K562 (cell line): ENCODE measurements around the gene JPT2. TPM values are rescaled to one million over a fixed set of nuclear protein-coding genes. Genes with fewer than 3 reads are reported as not detected.

Source experiments
- ATAC-seq: fragments of 200-7000 bp; cut with Tn5 transposase; 3 replicates; pipeline ENCODE4 v1.9.1; 2020; ENCODE audit warnings: moderate library complexity
- BruUV-seq: library from RNA; stranded (reverse); fragments of 400-500 nt; replicated peaks from 2 replicates; lab custom pipeline; 2021; lab: Mats Ljungman, UMichigan
- CTCF ChIA-PET: fragments of 300-600 bp; formaldehyde crosslinking; extraction: SDS; loops from one replicate; lab custom pipeline; 2021; ENCODE audit warnings: low intra/inter-chr PET ratio; lab: Yijun Ruan, JAX
- POLR2A ChIA-PET: fragments of 300-600, 350-650 bp; sonication (Branson Sonifier 250); formaldehyde crosslinking; extraction: SDS; loops from one replicate; lab custom pipeline; 2021; ENCODE audit warnings: antibody characterized with exemption, inconsistent platforms; lab: Yijun Ruan, JAX
- DNase-seq, 4 experiments: peaks; one replicate each; pipeline versions ENCODE4 v3.0.0 to v3.0.0-alpha.2; 2011 to 2018; ENCODE audit warnings: low spot score in 3 of 4, mixed read lengths in 3 of 4; ENCODE audit errors: extremely low read depth in 1 of 4
- FAIRE-seq: peaks from 2 replicates; lab custom pipeline; 2011; peaks lifted over from hg19 to GRCh38; lab: Jason Lieb, UNC
- H2AFZ ChIP-seq: 2 replicates; pipeline ENCODE4 v1.6.0; 2011; ENCODE audit warnings: low read depth, low read length, control low read depth, inconsistent platforms
- H3K27ac ChIP-seq: fragments of 200-600 bp; 3 replicates; pipeline ENCODE4 v1.8.0; 2011; ENCODE audit warnings: low read depth, mild to moderate bottlenecking, control low read depth, inconsistent platforms, low read length, moderate library complexity, mixed read lengths; ENCODE audit errors: extremely low read depth
- H3K27me3 ChIP-seq, 2 experiments: fragments of 300-600 bp in 1 of 2; 2 replicates in 1 of 2; 3 replicates in 1 of 2; pipeline versions ENCODE4 v1.6.0 to v1.8.0; 2011; ENCODE audit warnings: inconsistent platforms in 2 of 2, low read length in 2 of 2, mild to moderate bottlenecking in 1 of 2, mixed read lengths in 1 of 2, moderate library complexity in 1 of 2; ENCODE audit not compliant: control insufficient read depth in 2 of 2, insufficient read depth in 2 of 2
- H3K36me3 ChIP-seq: fragments of 300-600 bp; 3 replicates; pipeline ENCODE4 v1.8.0; 2011; ENCODE audit warnings: mild to moderate bottlenecking, low read length, inconsistent platforms; ENCODE audit not compliant: control insufficient read depth, insufficient read depth
- H3K4me1 ChIP-seq, 2 experiments: fragments of 200-600 bp in 1 of 2; replicated peaks in 1 of 2; 2 replicates in 1 of 2; 3 replicates in 1 of 2; pipeline versions ENCODE4 v1.5.1 to v1.8.0; 2011; ENCODE audit warnings: inconsistent platforms in 2 of 2, low read length in 2 of 2, mild to moderate bottlenecking in 1 of 2, mixed read lengths in 1 of 2, moderate library complexity in 1 of 2; ENCODE audit not compliant: control insufficient read depth in 2 of 2, insufficient read depth in 2 of 2
- H3K4me2 ChIP-seq: 2 replicates; pipeline ENCODE4 v1.6.1; 2011; ENCODE audit warnings: low read length, control low read depth, inconsistent platforms, mixed read lengths; ENCODE audit not compliant: insufficient read depth
- H3K4me3 ChIP-seq: fragments of 200-600 bp; sonication (generic), shearing (Covaris generic); 2 replicates; pipeline ENCODE4 v1.5.1; 2016; ENCODE audit warnings: control low read depth, inconsistent platforms
- H3K79me2 ChIP-seq: fragments of 200-600 bp; 3 replicates; pipeline ENCODE4 v1.8.0; 2011; ENCODE audit warnings: low read length, inconsistent platforms; ENCODE audit not compliant: control insufficient read depth, insufficient read depth
- H3K9ac ChIP-seq, 2 experiments: 2 replicates each; pipeline versions ENCODE4 v1.6.0 to v1.6.1; 2011; ENCODE audit warnings: low read depth in 2 of 2, low read length in 2 of 2, control low read depth in 1 of 2, inconsistent platforms in 1 of 2, mild to moderate bottlenecking in 1 of 2, mixed read lengths in 1 of 2; ENCODE audit not compliant: insufficient read depth in 1 of 2
- H3K9me1 ChIP-seq: one replicate; pipeline ENCODE4 v1.6.0; 2011; ENCODE audit warnings: inconsistent platforms, mild to moderate bottlenecking, low read length, moderate library complexity; ENCODE audit not compliant: control insufficient read depth, insufficient read depth
- H3K9me3 ChIP-seq: replicated peaks from 2 replicates; pipeline ENCODE4 v1.5.1; 2011; ENCODE audit warnings: low read depth, low read length, inconsistent platforms; ENCODE audit not compliant: control insufficient read depth, insufficient read depth
- H4K20me1 ChIP-seq: replicated peaks from 2 replicates; pipeline ENCODE4 v1.6.1; 2011; ENCODE audit warnings: low read length, inconsistent platforms, mixed read lengths; ENCODE audit not compliant: control insufficient read depth, insufficient read depth
- ATF3 ChIP-seq, 2 experiments: fragments of 450-650 bp in 1 of 2; sonication (generic) in 1 of 2; formaldehyde crosslinking in 1 of 2; IDR thresholded peaks in 1 of 2; conservative IDR thresholded peaks in 1 of 2; 2 replicates each; pipeline versions ENCODE4 v1.6.1 to v1.8.1; 2016 to 2023; ENCODE audit warnings: mild to moderate bottlenecking in 2 of 2, moderate library complexity in 2 of 2, inconsistent platforms in 1 of 2, missing genetic modification reagents in 1 of 2
- BDP1 ChIP-seq: IDR thresholded peaks from 3 replicates; pipeline ENCODE4 v1.6.1; 2011; ENCODE audit not compliant: insufficient read length, insufficient read depth
- CBX2 ChIP-seq: fragments of 200-600 bp; sonication (generic); IDR thresholded peaks from one replicate; pipeline ENCODE4 v1.6.1; 2012; ENCODE audit warnings: mild to moderate bottlenecking, low read length, inconsistent platforms; ENCODE audit not compliant: insufficient read depth, poor library complexity, severe bottlenecking
- DMBX1 ChIP-seq: fragments of 250-450 bp; sonication (Bioruptor Pico); IDR thresholded peaks from 2 replicates; pipeline ENCODE4 v1.8.0; 2022; ENCODE audit warnings: inconsistent platforms, mild to moderate bottlenecking, moderate library complexity, borderline replicate concordance
- ETS1 ChIP-seq: conservative IDR thresholded peaks from 2 replicates; pipeline ENCODE4 v1.6.1; 2011; ENCODE audit warnings: low read depth, mild to moderate bottlenecking, low read length; ENCODE audit not compliant: control insufficient read depth
- EWSR1 ChIP-seq: fragments of 450-650 bp; IDR thresholded peaks from 2 replicates; pipeline ENCODE4 v1.6.1; 2018; ENCODE audit warnings: borderline replicate concordance, mild to moderate bottlenecking, low read depth, moderate library complexity; ENCODE audit not compliant: partially characterized antibody
- HNRNPLL ChIP-seq: fragments of 200-400 bp; formaldehyde crosslinking; IDR thresholded peaks from 2 replicates; pipeline ENCODE4 v1.6.1; 2017; ENCODE audit warnings: low read length, low read depth, mild to moderate bottlenecking; ENCODE audit not compliant: poor library complexity, severe bottlenecking
- L3MBTL2 ChIP-seq: fragments of 450-650 bp; IDR thresholded peaks from 2 replicates; pipeline ENCODE4 v1.6.1; 2016; ENCODE audit warnings: mild to moderate bottlenecking, moderate library complexity
- NFRKB ChIP-seq: fragments of 450-650 bp; IDR thresholded peaks from 2 replicates; pipeline ENCODE4 v1.6.1; 2016; ENCODE audit warnings: low read depth
- NR2C1 ChIP-seq, 2 experiments: fragments of 450-650 bp; IDR thresholded peaks; 2 replicates each; pipeline ENCODE4 v1.6.1; 2017; ENCODE audit warnings: mild to moderate bottlenecking in 2 of 2, antibody characterized with exemption in 1 of 2, inconsistent platforms in 1 of 2, missing compliant biosample characterization in 1 of 2, missing genetic modification characterization in 1 of 2
- POLR2G ChIP-seq: fragments of 200-400 bp; formaldehyde crosslinking; IDR thresholded peaks from 2 replicates; pipeline ENCODE4 v1.6.1; 2017; ENCODE audit warnings: low read depth, mild to moderate bottlenecking, antibody characterized with exemption, low read length, moderate library complexity
- TARDBP ChIP-seq: fragments of 450-650 bp; IDR thresholded peaks from 2 replicates; pipeline ENCODE4 v1.6.1; 2016
- THAP12 ChIP-seq: fragments of 250-450 bp; sonication (Bioruptor Pico); IDR thresholded peaks from 2 replicates; pipeline ENCODE4 v1.9.0; 2021; ENCODE audit warnings: mild to moderate bottlenecking, inconsistent platforms
- ZBTB49 ChIP-seq: sonication (generic); formaldehyde crosslinking; IDR thresholded peaks from 2 replicates; pipeline ENCODE4 v1.8.0; 2022; ENCODE audit warnings: missing genetic modification reagents, mild to moderate bottlenecking, borderline replicate concordance
- WGBS: fragments of 100-300 bp; shearing (Covaris generic); methylation state at CpG from one replicate; pipeline ENCODE4 v1.1.6; 2016; ENCODE audit warnings: low coverage, mixed read lengths; ENCODE audit not compliant: insufficient coverage; ENCODE audit errors: missing lambda C conversion rate; 5-methylcytosine and 5-hydroxymethylcytosine counted together
- in situ Hi-C: fragments of 300-500 bp; cut with MboI; formaldehyde crosslinking; loops from 4 replicates; pipeline ENCODE4 v1.15.0; 2018; ENCODE audit warnings: inconsistent platforms, mixed read lengths
- intact Hi-C: fragments of 100-400 bp; cut with micrococcal nuclease; formaldehyde crosslinking; loops from 2 replicates; pipeline ENCODE4 v1.14.2; 2022
- polyA plus RNA-seq, 8 experiments: library from polyadenylated mRNA; depleted of rRNA in 4 of 8; stranded (reverse) in 5 of 8; unstranded in 3 of 8; fragments of >200 nt; fragmentation: Nextera tagmentation in 2 of 8; fragmentation: Illumina TruSeq in 1 of 8; extraction: Ambion mirVana in 2 of 8; extraction: Trizol in 1 of 8; gene quantifications; 2 replicates each; pipeline versions ENCODE4 v1.2.1 to v1.2.3, GENCODE V29; 2011 to 2014; ENCODE audit warnings: inconsistent platforms in 1 of 8, missing spikeins in 1 of 8
- total RNA-seq, 7 experiments: library from RNA; depleted of rRNA in 6 of 7; stranded (reverse); fragments of >200 nt in 6 of 7; fragmentation: Illumina TruSeq in 2 of 7; extraction: Trizol in 2 of 7; gene quantifications; 2 replicates each; pipeline versions ENCODE4 v1.2.1 to v1.2.3, GENCODE V29; 2011 to 2021; ENCODE audit warnings: low replicate concordance in 1 of 7

JPT2 gene
- total and polyA plus RNA-seq, 9 of the 15 experiments (the other 6 are each of a cell fraction or from before 2014, with no cell fraction given), result 25.5 to 133 (median 106) TPM

GRCh38 chr16:1741553-1742165, 63.6 kb downstream of the JPT2 start:
- CTCF ChIA-PET, result no interaction called here
- Histone ChIP-seq H3K36me3 (peaks cover 18% of the 10 kb centered on the region; the same call in 1 of the 3 replicates), H3K4me1 (peaks cover 0 to 46% of the 10 kb centered on the region in 2 experiments; a peak in 2 of 5 replicates), H3K79me2 (no peaks in the 10 kb centered on the region), H3K9ac (peak overlapping the region in 1 of 2 experiments; percentile 68; a peak in 1 of 4 replicates), H4K20me1 (no peaks in the 10 kb centered on the region), H3K27me3 (no peaks in the 10 kb centered on the region; a peak in 1 of 5 replicates), H2AFZ (no peak overlapping the region), H3K9me3 (peaks cover 15% of the 10 kb centered on the region), H3K4me2 (no peak overlapping the region), H3K27ac (no peak overlapping the region), H3K4me3 (no peak overlapping the region), H3K9me1 (no peaks in the 10 kb centered on the region)
- ATAC-seq (no peak), FAIRE-seq (no peak), DNase-seq (no peak)
- WGBS, result 93% methylated on average over 19 of the region's 19 CpGs
- in situ Hi-C loops, result no loop called here
- BruUV-seq, result no TSS peak
- intact Hi-C loops, result no loop called here
- POLR2A ChIA-PET, result interaction anchor here (0.5 kb wide), 1 partner anchor 13 kb away, joined by 3 read pairs; no protein-coding TSS in a partner anchor
- TF ChIP-seq L3MBTL2 (no peak), POLR2G (no peak), ZBTB49 (CRISPR knock-in tag) (no peak), ETS1 (no peak), EWSR1 (no peak), THAP12 (CRISPR knock-in tag) (no peak), ATF3 (IDR thresholded peaks at IDR 0.05) (no peak), ATF3 (CRISPR knock-in tag; conservative IDR thresholded peaks at IDR 0.05) (no peak), TARDBP (no peak), NR2C1 (IDR thresholded peaks at IDR 0.05) (no peak), NR2C1 (tag; IDR thresholded peaks at IDR 0.05) (no peak), HNRNPLL (no peak), DMBX1 (CRISPR knock-in tag) (no peak), BDP1 (no peak), CBX2 (no peak), NFRKB (no peak)
